ENCODE data around the gene CORO1A.

- no peak for TF ChIP-seq POLR2A (IDR thresholded peaks at IDR 0.05)
- TF ChIP-seq, protein P1, sequence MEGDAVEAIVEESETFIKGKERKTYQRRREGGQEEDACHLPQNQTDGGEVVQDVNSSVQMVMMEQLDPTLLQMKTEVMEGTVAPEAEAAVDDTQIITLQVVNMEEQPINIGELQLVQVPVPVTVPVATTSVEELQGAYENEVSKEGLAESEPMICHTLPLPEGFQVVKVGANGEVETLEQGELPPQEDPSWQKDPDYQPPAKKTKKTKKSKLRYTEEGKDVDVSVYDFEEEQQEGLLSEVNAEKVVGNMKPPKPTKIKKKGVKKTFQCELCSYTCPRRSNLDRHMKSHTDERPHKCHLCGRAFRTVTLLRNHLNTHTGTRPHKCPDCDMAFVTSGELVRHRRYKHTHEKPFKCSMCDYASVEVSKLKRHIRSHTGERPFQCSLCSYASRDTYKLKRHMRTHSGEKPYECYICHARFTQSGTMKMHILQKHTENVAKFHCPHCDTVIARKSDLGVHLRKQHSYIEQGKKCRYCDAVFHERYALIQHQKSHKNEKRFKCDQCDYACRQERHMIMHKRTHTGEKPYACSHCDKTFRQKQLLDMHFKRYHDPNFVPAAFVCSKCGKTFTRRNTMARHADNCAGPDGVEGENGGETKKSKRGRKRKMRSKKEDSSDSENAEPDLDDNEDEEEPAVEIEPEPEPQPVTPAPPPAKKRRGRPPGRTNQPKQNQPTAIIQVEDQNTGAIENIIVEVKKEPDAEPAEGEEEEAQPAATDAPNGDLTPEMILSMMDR (IDR thresholded peaks at IDR 0.05) = no peak
Measured at GRCh38 chr16:30149250-30149930, 34.0 kb upstream of the CORO1A start.
